Measurements from ENCODE around the gene PUM2.

Gene PUM2

DNA sequence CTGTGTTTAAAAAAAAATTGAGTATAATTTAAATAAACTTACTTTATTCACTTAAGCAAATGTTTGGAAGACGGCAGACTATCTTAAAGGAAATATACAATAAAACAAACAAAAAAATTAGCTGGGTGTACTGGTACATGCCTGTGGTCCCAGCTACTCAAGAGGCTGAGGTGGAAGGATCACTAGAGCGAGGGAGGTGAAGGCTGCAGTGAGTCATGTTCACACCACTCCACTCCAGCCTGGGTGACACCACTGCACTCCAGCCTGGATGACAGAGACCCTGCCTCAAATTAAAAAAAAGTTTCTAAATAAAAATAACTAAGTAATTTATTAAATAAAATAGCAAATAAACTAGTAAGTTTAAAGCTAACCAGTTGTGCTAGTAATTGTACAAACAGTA is 7.5 kb downstream of the PUM2 start:
- no peak for DNase-seq

DNA sequence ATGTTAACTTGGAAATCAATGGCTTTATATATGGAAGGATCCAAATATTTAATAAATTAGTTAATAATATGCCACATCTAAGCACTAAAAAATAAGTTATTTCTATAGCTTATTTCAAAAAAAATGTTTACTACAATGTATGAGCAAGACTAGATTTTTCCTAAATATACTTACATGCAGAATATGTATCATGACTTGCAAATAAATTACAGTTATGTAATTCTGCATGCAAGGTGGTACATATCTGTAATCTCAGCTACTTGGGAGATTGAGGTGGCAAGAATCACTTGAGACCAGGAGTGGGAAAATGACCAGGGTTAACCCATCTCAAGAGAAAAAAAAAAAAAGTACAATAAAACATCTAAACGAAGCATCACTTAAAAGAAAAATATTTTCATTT is 11.6 kb downstream of the PUM2 start:
- DNase-seq = no peak

DNA sequence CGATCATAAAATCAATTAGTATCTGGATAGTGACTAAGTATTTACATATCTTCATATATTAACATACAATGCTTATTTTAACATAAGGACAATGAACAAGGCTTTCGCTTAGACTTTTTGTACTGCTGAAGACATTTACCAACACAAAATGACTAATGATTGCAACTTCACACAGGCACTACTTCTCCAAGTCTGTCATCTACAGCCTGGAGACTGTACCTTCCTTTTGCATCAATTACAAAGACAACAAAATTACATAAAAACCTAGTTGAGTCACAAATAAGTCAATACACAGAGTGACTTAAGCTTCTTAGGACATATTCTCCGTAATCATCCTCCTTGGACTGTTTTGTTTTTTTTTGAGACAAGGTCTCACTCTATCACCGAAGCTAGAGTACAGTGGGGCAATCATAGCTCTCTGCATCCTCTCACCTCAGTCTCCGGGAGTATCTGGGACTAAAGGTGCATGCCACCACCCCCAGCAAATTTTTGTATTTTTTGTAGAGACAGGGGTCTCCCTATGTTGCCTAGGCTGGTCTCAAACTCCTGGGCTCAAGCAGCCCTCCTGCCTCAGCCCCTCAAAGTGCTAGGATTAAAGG is 15.9 kb downstream of the PUM2 start:
- no peak for DNase-seq

DNA sequence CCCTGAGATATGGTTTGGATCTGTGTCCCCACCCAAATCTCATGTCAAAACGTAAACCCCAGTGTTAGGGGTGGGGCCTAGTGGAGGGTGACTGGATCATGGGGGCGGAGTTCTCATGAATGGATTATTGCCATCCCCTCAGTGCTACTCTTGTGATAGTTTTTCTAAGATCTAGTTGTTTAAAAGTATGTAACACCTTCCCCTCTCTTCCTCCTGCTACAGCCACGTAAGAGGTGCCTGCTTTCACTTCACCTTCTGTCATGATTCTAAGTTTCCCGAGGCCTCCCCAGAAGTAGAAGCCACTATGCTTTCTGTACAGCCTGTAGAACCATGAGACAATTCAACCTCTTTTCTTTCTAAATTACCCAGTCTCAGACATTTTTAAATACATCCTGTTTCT is 16.9 kb downstream of the PUM2 start:
- no peak for DNase-seq

DNA sequence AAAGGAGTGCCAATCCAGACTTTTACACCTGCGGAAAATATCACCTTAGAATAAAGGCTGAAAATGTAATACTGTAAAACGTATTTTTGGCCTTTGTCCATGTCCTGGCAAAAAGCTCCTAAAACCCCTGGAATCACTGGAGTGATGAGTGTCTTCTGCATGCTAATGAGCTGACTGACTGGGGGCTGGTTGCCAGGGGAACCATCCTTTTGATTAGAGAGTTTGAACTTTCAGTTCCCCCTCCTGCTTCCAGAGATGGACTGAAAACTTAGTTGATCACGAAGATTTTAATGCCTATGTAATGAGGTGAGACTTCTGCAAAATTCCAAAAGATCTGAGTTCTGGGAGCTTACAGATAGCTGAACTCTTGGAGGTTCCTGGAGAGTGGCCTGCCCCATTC is 20.5 kb downstream of the PUM2 start:
- no peak for DNase-seq

DNA sequence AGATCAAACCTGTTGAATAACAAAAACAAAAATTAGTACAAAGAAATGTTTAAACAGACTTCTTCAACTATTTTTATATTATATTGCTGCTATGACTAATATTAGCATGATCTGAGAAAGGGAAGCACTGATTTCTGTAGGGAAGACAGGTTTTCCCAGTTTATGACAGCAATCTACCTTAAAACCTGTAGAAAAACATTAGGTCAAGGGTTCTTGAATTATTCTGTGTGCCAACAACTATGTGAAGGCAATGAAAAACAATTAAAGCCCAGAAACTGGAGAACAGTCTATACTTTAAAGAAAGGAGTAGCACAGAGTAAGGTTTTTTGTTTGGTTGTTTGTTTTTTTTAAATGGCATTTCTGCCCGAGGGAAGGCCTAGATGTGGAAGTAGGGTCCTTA is 23.3 kb downstream of the PUM2 start:
- no peak for DNase-seq

DNA sequence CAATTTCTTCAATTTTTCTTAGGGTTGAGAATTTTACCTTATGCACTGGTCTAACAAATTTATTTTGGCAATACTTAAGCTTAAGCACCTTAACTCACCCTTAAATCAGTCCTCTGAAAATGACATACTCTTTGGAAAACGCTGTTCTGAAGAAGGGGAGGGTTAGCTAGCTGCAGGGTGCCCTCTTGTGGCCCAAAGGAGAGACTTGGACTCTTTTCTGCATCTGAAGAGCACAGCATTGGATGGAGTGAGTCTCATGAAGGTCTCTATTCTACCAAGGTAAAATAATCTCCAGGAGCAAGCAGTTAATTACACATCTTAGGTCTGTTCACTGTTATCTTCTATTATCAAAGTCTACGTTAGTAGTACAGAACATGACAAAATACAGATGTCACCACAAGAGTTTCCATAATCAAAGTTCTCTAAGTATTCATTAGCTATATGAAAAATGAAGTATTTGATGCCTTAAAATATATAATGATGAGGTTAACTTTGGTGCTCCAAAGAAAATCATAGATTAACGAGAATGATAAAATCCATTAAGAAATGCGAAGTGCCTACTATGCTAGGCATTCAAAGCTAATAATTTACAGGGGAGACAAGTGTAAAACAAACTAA is 24.4 kb downstream of the PUM2 start:
- peak; percentile 63 for DNase-seq

DNA sequence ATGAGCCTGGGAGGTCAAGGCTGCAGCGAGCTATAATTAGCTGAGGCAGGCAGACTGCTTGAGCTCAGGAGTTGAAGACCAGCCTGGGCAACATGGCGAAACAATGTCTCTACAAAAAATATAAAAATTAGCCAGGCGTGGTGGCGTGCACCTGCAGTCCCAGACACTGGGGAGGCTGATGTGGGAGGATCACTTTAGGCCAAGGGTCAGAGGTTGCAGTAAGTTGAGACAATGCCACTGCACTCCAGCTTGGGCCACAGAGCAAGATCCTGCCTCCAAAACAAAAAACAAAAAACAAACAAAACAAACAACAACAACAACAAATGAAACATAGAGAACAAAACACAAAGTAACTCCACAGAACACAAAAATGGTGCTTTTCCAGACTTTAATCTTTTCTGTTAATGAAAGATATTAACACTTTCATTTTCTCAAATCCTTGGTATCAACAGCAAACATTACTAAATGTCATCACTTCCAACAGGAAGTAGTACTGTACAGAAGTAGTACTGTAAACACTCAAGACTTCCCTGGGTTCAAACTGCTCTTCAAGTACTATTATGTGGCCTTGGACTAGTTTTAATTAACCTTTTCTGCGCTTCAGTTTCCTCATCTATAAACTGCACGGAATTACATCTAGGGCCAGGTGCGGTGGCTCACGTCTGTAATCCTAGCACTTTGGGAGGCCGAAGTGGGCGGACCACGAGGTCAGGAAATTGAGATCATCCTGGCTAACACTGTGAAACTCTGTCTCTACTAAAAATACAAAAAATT is 27.9 kb downstream of the PUM2 start:
- DNase-seq = no peak

- DNase-seq = no peak
Observed at GRCh38 chr2:20317690-20318089, 33.0 kb downstream of the PUM2 start.

GRCh38 chr2:20317197-20317596 is 33.4 kb downstream of the PUM2 start:
- no peak for DNase-seq

DNA sequence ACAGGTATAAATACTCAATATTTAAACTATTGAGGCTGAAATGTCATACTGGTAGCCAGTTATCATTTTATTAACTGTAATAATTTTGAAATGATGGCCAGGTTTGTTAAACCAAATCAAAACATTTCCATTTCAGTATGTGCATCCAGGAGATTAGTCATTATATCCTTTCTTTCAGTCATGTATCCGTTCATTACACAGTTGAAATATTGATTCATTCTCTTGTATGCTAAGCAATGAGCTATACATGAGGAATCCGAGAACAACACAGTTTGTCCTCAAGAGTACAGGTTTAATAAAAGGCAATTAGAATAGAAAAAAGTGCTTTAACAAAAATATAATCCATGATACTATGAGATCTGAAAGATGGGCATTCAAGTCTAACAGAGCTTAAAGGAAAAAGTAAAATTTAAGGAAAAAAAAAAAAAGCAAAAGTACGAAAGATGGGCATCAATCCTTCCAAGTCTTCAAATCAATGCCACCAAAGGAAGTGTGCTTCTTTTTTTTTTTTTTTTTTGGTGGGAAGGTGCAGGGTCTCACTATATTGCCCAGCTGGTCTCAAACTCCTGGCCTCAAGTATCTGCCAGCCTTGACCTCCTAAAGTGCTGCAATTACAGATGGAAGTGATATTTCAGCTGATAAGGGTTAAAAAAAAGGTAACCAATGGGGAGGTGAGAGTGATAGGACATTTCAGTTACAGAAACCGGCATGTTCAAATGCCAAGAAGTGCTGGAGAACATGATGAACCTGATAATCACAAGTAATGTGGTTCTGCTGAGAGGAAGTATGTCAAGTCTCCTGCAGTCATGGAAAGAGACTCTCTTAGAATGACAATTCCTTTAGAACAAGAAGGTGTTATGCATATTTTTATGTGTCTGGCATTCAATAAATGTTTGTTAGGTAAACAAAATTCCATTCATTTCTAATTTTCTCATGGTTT is 35.8 kb downstream of the PUM2 start:
- DNase-seq = no peak

DNA sequence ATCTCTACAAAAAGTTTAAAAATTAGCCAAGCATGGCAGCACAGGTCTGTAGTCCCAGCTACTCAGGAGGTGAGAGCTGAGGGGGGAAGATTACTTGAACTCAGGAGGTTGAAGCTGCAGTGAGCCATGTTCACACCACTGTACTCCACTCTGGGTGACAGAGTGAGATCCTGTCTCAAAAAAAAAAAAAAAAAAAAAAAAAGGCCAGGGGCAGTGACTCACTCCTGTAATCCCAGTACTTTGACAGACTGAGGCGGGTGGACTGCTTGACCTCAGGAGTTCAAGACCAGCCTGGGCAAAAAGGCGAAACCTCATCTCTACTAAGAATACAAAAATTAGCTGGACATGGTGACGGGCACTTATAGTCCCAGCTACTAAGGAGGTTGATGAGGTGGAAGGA is 37.0 kb downstream of the PUM2 start:
- no peak for DNase-seq

- DNase-seq = no peak
Observed at GRCh38 chr2:20309001-20309400, 41.6 kb downstream of the PUM2 start.

DNA sequence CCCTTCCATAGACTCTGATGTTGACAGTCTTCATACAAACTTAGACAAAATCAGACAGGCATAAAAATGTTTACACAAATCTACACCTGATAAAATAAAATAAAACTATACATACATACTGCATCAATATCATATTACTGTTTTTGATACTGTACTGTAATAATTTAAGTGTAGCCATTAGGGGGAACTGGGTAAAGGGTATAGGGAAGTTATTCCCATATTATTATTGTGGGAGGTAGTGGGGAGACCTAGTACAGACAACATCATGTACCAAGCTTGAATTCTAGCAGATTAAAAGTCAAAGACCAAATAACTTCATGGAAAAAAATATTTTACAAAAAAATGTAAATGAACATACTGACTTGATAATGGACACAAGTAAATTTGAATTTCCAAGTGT is 43.3 kb downstream of the PUM2 start:
- no peak for DNase-seq

DNA sequence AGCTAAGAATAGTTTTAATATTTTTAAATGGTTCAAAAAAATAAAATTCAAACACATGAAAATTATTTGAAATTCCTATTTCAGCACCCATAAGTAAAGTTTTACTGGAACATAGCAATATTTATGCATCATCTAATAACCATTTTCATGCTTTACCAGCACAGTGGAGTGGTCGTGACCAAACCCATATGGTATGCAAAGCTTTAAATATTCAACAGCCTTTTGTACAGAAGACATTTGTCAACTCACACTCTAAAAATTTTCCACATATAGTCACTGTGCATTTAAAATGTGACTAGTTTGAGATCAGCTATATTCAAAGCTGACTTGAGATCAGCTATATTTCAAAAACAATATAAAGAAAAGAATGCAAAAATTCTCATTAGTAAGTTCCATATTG is 46.2 kb downstream of the PUM2 start:
- no peak for DNase-seq

- no peak for DNase-seq
Observed at GRCh38 chr2:20303966-20304365, 46.7 kb downstream of the PUM2 start.

DNA sequence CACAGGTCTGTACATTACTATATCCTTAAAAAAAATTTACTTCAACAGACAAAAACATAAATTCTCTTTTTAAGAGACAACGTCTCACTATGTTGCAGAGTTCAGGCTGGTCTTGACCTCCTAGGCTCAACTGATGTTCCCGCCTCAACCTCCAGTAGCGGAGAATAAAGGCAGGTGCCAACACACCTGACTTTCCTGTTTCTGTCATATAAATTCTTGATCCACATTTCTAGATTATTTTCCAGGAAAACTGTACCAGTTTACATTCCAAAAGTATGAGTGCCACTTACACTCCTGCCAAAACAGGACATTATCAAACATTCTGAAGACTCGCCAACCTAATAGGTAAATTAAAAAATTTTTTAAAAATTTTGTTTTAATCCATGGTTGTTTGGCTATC is 48.6 kb downstream of the PUM2 start:
- no peak for DNase-seq

DNA sequence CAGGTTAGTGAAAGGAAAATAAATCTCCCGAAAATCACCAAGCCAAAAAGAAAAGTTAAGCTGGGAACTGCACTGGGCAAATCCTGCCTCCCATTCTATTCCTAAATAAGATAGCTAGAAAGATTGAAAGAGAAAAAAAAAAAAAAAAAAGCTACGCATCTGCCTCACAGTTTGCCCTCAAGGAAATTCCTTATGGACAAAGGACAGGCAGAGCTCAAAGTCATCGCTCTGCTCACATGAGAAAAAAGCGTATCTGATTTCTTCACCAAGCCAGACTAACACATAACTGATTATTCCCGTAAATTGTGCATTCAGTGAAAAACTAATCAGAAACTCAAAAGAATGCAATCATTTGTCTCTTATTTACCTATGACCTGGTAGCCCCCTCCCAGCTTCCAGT is 50.0 kb downstream of the PUM2 start:
- DNase-seq = no peak

DNA sequence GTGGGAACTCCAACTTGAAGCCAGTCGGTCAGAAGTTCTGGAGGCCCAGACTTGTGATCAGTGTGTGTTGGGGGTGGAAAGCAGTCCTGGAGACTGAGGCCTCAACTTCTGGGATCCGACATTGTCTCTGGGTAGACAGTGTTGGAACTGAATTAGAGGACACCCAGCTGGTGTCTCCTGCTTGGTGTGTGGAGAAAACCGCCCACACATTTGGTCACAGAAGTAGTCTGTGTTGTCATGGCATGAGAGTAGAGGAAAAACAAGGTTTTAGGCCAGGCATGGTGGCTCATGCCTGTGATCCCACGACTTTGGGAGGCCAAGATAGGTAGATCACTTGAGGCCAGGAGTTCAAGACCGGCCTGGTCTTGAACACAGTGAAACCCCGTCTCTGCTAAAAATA is 51.5 kb downstream of the PUM2 start:
- DNase-seq = no peak

GRCh38 chr2:20294231-20294630 is 56.4 kb downstream of the PUM2 start:
- DNase-seq = no peak

- no peak for DNase-seq
Observed at GRCh38 chr2:20292984-20293383, 57.7 kb downstream of the PUM2 start.

DNA sequence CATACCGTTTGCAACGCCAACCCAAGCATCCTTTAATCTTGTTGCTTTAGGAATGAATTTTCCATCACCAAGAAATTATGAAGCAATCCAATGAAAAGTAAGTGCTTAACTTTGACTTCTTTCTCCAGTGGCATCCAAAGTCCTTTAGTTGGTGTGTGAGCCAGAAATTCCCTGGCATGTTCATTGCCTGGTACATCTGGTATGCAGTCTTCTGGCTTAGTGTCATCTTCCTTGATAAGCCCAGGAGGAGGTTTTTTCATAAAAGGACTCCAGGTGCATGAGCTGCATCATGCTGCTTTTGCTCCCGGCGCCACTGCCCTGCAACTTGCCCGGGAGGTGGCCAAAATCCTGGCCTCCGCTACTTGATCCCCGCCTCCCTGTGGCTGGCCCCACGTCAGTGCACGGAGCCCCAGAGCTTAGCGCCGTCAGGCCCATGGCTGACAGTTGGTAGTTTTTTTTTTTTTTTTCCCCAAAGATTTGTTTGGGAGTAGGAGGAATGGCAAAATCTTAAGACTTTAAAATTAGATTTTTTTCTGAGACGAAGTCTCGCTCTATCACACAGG is 58.7 kb downstream of the PUM2 start:
- DNase-seq = no peak

- DNase-seq = peak; percentile 19
Observed at GRCh38 chr2:20291106-20291564, 59.5 kb downstream of the PUM2 start.

Data from CD4-positive, alpha-beta T cell treated with Interleukin-21 for 1 hour (primary cell).